SHP77 (cell line): ENCODE data around the gene SLC6A11.

Experiments
- DNase-seq, 2 experiments: peaks; one replicate each; lab custom pipeline; 2025; lab: John Stamatoyannopoulos, UW

Gene SLC6A11

DNA sequence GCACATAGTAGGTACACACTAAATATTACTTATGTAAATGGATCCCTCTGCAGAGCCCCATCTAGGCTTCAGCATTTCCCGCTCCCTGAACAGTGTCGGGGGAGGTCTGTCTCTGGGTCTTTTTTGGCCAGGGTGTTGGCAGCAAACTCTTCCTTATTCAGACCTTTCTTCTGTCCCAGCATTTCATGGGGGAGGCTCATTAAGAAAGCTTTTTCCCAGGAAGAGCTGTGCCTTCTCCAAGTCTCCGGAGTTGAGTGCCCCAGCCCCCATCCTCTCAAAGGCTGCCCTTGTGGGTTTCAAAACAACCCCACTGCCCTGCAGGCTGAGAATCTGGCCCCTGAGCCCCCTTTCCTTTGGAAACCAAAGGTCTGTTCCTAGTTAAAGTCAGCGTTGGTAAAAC lies 25.1 kb downstream of the SLC6A11 start:
- DNase-seq = no peak

DNA sequence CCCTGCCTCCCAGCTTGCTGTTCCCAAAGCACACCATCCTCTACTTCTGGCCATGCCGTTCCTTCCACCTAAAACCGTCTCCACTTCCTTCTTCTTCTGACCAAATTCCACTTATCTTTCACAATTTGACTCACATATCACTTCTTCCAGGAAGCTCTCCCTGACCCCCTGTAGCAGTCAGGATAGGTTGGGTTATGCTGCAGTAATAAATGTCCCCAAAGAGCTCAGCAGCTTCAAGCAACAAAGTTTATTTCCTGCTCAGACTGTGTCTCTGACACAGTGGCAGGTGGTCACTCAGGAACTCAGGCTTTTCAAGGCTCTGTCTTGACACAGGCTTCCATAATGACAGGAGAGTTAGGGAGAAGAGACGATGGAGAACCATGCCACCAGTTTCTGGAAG lies 27.4 kb downstream of the SLC6A11 start:
- DNase-seq = no peak

DNA sequence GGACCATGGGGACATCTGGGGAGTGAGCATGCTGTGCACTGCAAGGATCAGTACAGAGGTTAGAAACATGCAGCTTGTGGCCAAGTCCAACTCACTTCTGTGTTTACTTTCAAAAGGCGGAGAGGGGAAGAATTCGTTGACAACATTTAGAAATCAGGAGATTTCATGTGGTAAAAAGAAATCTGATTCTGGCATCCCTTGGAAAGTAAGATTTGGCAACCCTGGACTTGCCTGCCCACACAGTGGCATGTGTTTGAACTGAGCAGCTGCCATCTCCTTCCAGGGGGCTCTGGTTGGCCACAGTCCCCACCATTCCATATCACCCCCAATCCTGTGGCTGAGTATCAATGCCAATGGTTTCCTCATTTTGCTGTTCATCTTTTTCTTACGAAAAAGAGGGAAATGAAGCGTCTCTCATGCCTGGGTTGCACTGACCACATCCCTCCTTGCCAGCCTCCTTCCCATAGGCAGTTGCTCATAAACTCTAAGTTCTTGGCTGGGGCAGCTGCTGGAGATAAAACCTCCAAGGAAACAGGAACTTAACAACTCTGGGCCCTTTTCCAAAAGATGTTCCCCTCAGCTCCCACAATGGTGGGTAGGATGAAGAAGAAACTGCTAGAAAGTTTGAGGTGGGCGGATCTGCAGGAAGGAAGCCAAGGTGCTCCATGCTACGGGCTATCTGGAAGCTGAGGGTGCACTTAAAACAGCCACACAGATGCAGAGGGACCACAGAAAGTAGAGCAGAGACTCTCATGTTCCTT lies 29.2 kb downstream of the SLC6A11 start:
- no peak for DNase-seq

GRCh38 chr3:10845839-10846656 lies 30.0 kb downstream of the SLC6A11 start:
- DNase-seq = no peak

DNA sequence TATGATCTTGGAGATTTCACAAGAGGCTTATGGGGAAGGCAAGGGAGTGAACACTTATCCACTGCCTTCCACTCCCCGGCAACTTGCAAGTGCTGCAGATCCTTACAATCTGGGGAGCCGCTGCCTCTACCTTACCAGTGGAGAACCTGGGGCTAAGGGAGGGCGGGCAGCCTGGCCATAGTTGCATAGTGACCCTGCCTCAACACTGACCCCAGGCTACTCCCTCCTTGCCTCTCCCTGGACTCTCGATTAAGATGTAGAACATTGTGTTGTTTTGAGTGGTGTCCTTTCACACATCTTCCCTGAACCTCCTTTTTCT lies 30.6 kb downstream of the SLC6A11 start:
- no peak for DNase-seq

DNA sequence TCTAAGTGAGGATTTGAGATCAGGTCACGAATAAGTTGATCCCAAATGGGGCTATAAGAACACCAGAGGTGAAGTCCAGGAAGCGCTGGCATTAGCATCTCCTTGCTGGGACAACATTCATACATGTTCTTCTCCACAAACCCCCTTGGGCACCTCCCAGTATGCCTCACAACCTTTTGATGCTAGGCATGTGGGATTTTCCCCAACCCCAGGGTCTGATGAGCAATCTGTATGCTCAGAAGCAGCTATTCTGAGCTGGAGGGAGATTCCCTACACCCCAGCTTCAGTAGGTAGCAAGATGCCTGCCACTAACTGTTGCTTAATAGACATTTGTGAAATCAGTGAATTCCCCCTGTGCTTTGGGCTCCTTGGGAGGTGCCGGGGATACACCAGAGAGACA lies 32.2 kb downstream of the SLC6A11 start:
- no peak for DNase-seq

GRCh38 chr3:10852066-10852808 lies 36.2 kb downstream of the SLC6A11 start:
- DNase-seq = no peak

GRCh38 chr3:10855083-10855870 lies 39.2 kb downstream of the SLC6A11 start:
- no peak for DNase-seq

GRCh38 chr3:10855871-10856662 lies 40.0 kb downstream of the SLC6A11 start:
- no peak for DNase-seq

DNA sequence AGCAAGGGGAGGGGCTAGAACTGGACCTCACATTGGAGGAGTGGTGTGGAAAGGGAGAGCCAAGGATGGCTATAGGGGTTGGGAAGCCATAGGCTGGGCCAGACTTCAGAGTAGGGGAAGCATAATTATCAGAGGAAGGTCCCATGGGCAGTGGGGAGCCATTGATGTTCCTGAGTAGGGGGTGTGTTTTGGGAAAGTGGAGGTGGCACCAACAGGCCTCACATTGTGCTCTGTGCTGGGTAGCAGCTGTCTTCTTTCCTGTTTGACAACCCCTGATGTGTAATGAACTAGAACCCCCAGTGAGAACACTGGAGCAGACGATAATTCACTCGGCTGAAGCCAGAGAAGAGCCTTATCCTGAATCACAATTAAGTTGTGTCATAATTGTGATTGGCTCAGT lies 41.2 kb downstream of the SLC6A11 start:
- DNase-seq = no peak

GRCh38 chr3:10858091-10858490 lies 42.1 kb downstream of the SLC6A11 start:
- DNase-seq = no peak

- DNase-seq = no peak
These were observed 51.4 kb downstream of the SLC6A11 start for GRCh38 chr3:10867384-10867783.

DNA sequence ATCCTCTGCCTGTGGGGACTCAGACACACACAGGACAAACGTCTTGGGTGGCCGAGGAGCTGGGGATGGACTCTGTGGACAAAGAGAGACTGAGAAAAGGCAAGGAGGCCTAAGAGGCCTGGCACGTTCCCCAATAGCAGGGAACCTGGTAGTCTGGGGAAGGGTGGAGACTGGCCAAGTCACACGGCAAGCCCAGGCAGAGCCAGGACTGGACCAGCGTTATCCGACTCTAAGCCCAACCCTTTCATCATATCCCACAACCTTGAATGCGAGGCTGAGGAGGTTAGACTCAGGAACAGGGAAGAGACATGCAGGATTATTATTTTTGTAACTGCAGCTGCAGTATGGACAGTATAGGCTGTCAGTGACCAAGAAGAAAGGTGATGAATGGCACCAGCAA lies 53.4 kb downstream of the SLC6A11 start:
- DNase-seq = no peak

DNA sequence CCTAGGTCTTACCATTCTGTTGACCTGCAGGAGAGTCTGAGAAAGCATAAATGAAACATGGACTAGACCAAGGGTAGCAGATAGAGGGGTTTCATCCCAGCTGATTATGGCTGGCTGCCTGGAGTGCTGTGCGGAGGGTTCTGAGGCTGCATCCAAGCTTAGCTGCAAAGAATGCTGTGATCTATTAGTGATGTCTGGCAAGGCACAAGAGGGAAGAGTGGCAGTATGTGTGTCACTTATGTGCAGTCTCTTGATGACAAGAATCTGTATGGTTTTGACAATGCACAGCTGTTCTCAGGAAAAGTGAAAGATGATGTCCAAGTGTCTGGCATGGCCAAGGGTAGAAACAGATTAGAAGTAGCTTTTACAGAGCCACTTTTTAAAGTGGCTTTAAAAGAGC lies 54.3 kb downstream of the SLC6A11 start:
- DNase-seq = no peak

GRCh38 chr3:10873415-10873814 lies 57.4 kb downstream of the SLC6A11 start:
- DNase-seq = no peak

DNA sequence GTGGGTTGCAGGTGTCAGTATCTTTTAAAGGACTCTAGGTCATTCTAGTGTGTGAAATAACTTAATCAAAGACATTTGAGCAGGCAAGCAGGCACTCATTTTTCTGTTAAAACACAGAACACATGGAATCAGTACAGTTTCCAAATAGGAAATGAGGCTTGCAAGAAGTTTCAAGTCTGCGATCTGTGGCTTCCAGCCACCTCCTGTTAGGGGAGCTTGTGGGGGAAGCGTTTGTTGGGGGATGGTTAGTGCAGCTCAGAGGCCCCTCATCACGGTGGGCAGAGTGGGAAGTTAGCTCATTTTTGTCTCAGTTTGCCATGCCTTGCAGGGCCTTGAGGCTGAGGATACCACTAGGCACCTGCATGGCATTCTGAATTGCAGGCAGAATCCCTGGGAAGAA lies 59.9 kb downstream of the SLC6A11 start:
- no peak for DNase-seq

- no peak for DNase-seq
These were observed 60.6 kb downstream of the SLC6A11 start for GRCh38 chr3:10876661-10877060.

DNA sequence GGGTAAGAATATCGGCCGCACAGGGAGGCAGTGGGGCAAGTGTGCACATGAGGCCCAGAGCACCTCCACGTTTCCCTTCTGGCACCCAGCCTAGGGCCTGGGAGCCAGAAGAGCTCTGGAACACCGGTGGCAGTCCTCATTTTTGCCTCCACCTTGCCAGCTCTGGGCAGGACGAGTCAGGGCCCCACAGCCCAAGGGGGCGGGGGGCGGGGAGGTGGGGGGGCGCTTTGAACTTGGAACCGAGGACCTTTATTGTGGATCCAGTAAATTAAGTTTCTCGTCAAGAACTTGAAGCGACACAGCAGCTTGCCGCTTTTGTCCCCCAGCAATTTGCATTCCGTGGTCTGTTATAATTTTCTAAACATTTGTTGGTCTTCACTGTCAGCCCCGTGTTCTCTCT lies 66.8 kb downstream of the SLC6A11 start:
- no peak for DNase-seq

DNA sequence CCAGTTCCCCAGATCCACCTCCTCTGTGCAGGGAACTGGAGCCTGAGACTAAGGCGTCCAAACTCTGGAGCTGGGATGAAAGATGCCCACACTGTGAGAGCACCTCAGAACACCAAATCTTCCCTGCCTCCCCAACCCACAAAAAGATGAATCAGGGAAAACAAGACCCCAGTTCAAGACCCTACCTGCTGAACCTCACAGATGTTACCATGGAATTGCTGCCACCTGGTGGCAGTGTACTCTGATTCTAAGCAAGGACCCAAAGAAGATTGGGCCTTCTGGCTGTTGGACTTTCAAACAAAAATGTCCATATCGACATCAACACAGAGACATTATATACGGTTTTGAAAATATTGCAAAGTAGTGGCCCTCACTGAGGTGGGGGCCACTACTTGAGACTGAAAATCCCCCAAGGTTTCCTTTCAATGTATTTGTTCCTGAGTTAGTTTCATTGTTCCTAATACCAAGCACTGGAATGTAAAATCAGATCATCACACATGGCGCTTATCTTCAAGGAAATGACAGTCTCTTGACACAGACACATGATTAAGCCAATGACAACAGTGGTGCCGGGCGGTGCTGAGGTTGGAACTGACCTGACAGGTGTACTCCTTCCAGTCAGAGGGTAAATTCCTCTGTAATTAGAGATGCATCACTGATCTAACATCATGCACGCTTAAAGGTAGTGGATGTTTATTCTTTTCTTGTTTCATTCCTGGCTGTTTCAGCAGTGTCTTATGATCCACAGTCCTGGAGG lies 67.6 kb downstream of the SLC6A11 start:
- DNase-seq = no peak

DNA sequence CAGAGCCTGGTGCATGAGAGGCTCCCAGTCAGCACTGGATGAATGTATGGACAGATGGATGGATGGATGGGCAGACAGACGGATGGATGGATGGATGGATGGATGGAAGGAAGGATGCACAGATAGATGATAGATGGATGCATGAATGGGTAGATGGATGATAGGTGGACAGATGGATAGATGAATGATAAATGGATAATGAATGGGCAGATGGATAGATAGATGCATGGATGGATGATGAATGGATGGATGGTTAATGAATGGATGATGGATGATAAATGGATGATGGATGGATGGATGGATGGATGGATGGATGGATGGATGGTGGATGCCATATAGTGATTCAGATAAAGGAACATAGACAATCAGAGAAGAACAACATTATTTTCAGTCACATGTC lies 71.0 kb downstream of the SLC6A11 start:
- no peak for DNase-seq
